ENCODE measurements around the gene RABGAP1L.

The RABGAP1L gene

GRCh38 chr1:174276087-174276486 lies 116.8 kb downstream of the RABGAP1L start:
- TF ChIP-seq, protein P1, sequence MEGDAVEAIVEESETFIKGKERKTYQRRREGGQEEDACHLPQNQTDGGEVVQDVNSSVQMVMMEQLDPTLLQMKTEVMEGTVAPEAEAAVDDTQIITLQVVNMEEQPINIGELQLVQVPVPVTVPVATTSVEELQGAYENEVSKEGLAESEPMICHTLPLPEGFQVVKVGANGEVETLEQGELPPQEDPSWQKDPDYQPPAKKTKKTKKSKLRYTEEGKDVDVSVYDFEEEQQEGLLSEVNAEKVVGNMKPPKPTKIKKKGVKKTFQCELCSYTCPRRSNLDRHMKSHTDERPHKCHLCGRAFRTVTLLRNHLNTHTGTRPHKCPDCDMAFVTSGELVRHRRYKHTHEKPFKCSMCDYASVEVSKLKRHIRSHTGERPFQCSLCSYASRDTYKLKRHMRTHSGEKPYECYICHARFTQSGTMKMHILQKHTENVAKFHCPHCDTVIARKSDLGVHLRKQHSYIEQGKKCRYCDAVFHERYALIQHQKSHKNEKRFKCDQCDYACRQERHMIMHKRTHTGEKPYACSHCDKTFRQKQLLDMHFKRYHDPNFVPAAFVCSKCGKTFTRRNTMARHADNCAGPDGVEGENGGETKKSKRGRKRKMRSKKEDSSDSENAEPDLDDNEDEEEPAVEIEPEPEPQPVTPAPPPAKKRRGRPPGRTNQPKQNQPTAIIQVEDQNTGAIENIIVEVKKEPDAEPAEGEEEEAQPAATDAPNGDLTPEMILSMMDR (IDR thresholded peaks at IDR 0.05; ENCODE audit: extremely low read depth, insufficient read depth, missing control alignments): no peak
- in situ Hi-C loops (cut with MboI; ENCODE audit: low pct_unique_long_range_greater_than_20kb, low sequenced_read_pairs, unreplicated experiment): no loop called here
- no peak for DNase-seq (ENCODE audit: low spot score)

- DNase-seq (ENCODE audit: low spot score): no peak
- in situ Hi-C loops (cut with MboI; ENCODE audit: low pct_unique_long_range_greater_than_20kb, low sequenced_read_pairs, unreplicated experiment): no loop called here
- TF ChIP-seq, protein P1 (IDR thresholded peaks at IDR 0.05; ENCODE audit: extremely low read depth, insufficient read depth, missing control alignments): no peak
These were observed 124.7 kb downstream of the RABGAP1L start for GRCh38 chr1:174284052-174284451.

- no peak for DNase-seq (ENCODE audit: low spot score)
- TF ChIP-seq, protein P1 (IDR thresholded peaks at IDR 0.05; ENCODE audit: extremely low read depth, insufficient read depth, missing control alignments): no peak
- in situ Hi-C loops (cut with MboI; ENCODE audit: low pct_unique_long_range_greater_than_20kb, low sequenced_read_pairs, unreplicated experiment): no loop called here
These were observed 126.7 kb downstream of the RABGAP1L start for GRCh38 chr1:174286042-174286441.

- TF ChIP-seq, protein P1 (IDR thresholded peaks at IDR 0.05; ENCODE audit: extremely low read depth, insufficient read depth, missing control alignments): no peak
- in situ Hi-C loops (cut with MboI; ENCODE audit: low pct_unique_long_range_greater_than_20kb, low sequenced_read_pairs, unreplicated experiment): no loop called here
- DNase-seq (ENCODE audit: low spot score): no peak
These were observed 130.5 kb downstream of the RABGAP1L start for GRCh38 chr1:174289644-174290310.

GRCh38 chr1:174291059-174291458 lies 131.7 kb downstream of the RABGAP1L start:
- TF ChIP-seq, protein P1 (IDR thresholded peaks at IDR 0.05; ENCODE audit: extremely low read depth, insufficient read depth, missing control alignments): no peak
- no peak for DNase-seq (ENCODE audit: low spot score)
- in situ Hi-C loops (cut with MboI; ENCODE audit: low pct_unique_long_range_greater_than_20kb, low sequenced_read_pairs, unreplicated experiment): no loop called here

- TF ChIP-seq, protein P1 (IDR thresholded peaks at IDR 0.05; ENCODE audit: extremely low read depth, insufficient read depth, missing control alignments): no peak
- in situ Hi-C loops (cut with MboI; ENCODE audit: low pct_unique_long_range_greater_than_20kb, low sequenced_read_pairs, unreplicated experiment): no loop called here
- no peak for DNase-seq (ENCODE audit: low spot score)
These were observed 137.0 kb downstream of the RABGAP1L start for GRCh38 chr1:174296309-174296708.
